Activated CD4-positive, alpha-beta T cell treated with anti-CD3 and anti-CD28 coated beads, Interleukin-2, Interleukin-6, amounts not matched to agents 100 ng/mL and 50 ng/mL, durations not matched to agents 16 hours and 8 hours (primary cell): ENCODE measurements around the gene CC2D2A.
"Not testable (repeated sequence)": the region's sequence is repeated elsewhere in the genome, so short reads cannot be mapped to it uniquely, and the experiment has no call there.

Source experiments
- DNase-seq: peaks from one replicate; pipeline ENCODE4 v3.0.0-alpha.2; 2020

CC2D2A gene

DNA sequence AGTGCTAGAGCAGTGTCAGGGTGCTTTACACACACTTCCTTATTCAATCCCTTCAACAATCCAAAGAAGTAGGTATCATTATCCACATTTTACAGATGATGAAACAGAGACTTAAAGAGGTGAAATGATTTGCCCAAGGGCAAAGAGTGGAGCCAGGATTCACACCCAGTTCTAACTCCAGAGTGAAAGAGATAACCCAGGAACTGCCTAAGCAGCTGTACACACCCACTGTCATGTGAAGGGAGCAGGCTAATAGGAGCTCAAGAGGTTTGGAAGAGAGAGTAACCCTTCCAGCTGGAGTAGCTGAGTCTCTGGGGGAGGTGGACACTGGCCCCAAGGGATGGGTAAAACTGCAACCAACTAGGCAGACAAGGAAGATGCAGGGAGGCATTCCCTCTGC is 92.9 kb downstream of the CC2D2A start:
- DNase-seq, result no peak

DNA sequence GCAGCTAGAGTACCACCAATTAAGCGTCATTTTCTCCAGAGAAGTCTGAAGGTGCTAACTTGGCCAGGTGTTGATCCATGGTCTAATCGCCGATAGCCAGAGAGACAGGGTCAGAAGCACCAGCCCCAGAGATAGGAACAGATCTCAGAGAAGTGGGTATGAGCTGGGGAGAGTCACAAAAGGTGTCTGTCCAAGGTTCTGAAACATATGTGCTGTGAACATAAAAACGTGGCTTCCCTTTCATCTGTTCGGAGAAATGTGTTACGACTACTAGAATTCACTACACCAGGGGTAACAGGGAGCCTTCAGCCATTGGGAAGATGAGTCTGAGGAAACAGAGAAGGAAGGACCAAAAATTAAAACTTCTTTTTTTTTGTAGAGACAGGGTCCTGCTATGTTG is 94.2 kb downstream of the CC2D2A start:
- DNase-seq, result no peak

DNA sequence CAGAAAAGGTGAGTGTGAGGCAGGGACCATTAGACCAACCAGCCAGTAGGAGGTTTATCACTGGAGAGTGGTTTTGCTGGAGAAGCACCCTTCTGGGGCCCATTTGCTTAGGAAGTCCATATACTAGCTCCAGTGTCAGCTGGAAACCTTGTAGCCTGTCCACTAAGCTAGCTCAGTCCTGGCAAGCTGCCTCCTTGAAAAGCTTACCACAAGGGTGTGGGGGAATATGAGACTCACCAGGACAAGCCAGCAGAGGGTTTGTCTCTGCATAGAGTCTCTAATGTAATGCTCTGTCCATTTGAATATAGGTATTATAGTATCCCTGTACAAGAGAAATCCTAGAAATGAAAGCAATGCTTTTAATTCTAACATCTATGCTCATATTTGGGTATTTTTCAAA is 99.1 kb downstream of the CC2D2A start:
- no peak for DNase-seq

DNA sequence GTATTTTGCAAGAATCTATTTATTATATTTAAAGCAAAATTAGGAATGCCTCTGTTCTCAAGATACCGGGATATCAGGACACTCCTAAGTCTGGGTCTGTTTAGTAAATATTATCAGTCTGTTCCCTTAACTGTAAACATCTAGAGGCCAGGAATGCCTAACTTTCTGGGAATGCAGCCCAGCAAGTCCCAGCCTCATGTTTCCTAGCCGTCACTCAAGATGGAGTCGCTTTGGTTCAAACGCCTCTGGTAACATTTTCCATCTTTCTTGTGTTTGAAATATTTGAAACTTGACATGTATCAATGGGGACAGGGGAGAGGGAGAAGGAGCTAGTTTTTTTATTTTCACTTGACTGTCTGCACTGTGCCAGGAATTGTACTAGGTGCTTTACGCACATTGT is 100.1 kb downstream of the CC2D2A start:
- DNase-seq, result no peak

DNA sequence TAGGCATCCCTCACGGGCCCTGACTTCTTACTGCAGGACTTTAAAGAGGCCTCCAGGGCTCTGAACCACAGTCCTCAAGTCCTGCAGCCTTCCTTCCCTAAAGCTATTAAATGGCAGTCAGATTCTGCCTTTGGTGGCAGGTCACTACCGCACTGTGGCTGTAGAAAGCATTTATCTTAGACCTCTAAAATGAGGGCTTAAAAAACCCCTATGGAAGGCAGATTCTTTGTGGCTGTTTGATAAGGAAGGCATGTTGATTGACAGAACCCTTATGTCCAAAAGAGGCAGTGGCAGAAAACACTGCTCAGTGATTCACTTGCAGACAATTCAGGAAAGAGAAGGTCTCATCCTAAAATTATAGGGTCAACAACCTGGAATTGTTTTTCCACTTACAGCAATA is 106.3 kb downstream of the CC2D2A start:
- no peak for DNase-seq

DNA sequence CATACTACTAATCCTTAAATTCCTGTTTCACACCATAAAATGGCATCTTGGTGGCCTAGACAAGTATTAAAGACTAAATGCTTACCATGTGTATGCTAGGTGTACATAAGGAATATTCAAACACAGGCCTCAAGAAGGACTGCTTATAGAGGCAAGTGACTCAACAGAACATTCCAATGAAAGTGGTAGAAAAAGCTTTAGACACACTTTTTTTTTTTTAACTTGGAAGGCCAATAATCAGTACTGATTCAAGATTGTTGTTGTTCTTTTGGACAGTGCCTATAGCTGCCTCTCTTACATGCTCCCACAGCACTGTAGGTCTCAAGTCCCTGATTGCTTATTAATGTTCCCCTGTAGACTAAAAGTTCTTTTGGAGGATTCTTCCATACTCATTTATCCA is 107.8 kb downstream of the CC2D2A start:
- no peak for DNase-seq

DNA sequence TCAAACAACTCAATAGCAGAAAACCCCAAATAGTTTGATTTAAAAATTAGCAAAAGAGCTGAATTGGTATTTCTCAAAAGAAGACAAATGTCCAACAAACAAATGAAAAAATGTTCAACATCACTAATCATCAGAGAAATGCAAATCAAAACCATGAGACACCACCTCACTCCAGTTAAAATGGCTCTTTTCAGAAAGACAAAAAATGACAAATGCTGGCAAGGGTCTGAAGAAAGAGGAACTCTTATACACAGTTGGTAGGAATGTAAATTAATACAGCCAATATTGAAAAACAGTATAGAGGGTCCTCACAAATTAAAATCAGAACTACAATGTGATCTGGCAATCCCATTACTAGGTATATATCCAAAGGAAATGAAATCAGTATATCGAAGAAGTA is 115.1 kb downstream of the CC2D2A start:
- no peak for DNase-seq

DNA sequence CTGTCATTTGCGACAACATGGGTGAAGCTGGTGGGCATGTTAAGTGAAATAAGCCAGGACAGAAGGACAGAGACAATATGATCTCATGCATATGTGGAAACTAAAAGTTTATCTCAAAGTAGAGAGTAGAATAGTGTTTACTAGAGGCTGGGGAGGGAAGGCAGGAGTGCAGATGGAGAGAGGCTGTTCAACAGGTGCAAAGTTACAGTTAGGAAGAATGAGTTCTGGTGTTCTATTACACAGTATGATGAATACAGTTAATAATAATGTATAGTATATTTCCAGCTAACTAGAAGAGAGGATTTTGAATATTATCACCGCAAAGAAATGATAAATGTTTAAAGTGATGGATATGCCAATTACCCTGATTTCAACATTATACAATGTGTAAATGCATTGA is 115.6 kb downstream of the CC2D2A start:
- DNase-seq, result no peak

DNA sequence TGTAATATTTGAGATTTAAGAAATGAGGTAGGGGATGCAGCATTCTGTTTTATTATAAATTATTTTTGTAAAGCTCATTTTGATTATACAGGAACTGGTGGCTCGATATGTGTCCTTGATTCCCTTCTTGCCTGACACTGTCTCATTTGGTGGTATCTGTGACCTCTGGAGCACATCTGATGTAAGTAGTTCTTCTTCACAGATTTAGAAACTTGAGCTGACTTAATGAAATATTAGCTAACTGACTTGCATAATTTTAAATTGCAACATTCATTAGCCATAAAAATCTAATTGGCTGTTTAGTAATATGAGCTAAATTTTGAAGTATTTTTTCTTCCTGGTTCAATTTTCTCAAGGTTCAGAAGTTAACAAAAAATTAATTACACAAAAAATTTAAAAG is 116.4 kb downstream of the CC2D2A start:
- DNase-seq, result no peak

DNA sequence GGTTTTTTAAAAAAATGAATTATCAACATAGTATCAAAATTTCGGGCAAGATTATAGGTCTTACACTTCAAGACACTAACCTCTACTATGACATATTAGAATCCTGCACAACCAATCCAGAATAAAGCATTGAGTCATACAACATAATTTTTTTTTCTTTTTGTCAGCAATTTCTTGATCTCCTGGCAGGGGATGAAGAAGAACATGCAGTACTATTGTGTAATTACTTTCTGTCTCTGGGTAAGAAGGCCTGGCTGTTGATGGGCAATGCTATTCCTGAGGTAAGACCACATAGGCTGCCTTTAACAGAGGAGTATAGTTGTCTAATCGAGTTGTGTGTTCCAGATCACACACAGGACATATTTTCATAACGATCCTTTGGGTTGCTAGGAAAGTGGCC is 118.0 kb downstream of the CC2D2A start:
- no peak for DNase-seq

DNA sequence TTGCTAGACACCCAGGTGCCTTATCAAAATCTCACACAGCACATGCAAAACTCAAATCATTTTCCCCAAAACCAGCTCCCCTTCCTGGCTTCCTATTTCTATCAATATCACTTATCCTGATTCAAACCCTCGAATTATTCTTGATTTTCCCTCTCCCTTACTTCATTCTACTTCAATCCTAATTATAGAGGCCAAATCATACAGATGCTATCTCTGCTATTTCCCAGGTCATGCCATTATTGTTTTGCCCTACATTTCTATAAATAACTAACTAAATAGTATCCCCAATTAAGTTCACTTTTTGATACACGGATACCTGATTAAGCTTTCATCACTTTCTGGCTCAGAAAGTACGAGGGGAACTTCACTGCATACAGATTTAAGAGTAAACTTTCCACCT is 123.1 kb downstream of the CC2D2A start:
- no peak for DNase-seq

DNA sequence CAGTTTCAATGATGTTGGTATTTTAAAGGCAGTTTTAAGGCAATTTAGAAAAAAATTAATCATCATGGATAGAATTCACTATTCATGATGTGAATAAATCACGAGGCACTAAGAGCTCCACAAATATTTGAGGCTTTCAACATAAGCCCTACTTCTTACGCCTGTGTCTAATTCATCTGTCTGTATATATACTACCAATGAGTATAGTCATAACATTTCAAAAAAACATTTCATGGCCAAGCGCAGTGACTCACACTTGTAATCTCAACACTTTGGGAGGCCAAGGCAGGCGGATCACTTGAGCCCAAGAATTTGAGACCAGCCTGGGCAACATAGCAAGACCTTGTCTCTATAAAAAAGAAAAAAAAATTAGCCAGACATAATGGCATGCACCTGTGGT is 129.0 kb downstream of the CC2D2A start:
- DNase-seq, result no peak

DNA sequence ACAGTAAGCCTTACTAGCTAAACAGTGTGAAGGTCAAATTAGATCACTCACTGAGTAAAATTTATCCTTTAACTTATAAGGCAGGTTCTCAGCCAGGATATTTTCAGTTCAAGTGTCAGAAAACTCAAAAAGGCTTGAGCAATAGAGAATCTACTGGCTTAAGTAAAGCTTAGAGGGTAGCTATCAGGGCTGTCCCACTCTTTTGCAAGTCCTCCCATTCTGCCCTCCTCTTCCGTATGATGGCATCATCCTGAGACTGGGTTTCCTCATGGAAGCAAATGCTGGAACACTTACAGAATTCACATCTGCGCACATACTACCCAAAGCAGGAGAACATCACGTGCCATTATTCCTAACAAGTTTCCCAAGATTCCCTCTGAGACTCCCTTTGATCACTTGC is 130.5 kb downstream of the CC2D2A start:
- no peak for DNase-seq

DNA sequence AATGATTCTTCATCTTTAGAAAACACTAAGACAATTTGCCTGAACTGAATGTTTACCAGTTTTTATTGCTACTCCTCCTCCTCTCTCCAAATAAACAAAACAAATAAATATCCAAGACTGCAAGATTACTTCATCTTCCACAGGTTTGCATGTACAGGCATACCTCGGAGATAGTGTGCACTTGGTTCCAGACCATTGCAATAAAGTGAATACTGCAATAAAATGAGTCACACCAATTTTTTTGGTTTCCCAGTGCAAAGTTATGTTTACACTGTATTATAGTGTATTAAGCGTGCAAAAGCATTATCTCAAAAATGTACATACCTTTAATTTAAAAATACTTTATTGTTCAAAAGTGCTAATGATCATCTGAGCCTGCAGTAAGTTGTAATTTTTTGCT is 132.2 kb downstream of the CC2D2A start:
- DNase-seq, result no peak

DNA sequence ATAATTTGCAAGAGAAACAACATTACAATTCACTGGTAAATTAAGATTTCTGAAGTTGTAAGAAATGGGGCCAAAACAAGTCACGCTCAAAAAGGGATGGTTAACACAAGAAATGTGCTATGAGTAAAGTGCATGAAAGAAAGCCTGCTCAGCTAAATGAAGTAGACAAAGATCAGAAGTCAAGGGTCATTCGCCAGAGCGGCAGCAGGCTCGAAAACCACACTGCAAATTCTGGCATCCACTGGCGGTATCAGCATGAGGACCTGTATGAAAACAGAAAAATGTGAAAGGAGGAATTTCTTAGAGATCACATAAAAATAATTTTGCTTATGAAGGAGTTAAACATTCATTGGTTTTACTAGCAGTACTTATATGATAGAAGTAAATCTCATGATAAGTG is 135.9 kb downstream of the CC2D2A start:
- DNase-seq, result no peak

DNA sequence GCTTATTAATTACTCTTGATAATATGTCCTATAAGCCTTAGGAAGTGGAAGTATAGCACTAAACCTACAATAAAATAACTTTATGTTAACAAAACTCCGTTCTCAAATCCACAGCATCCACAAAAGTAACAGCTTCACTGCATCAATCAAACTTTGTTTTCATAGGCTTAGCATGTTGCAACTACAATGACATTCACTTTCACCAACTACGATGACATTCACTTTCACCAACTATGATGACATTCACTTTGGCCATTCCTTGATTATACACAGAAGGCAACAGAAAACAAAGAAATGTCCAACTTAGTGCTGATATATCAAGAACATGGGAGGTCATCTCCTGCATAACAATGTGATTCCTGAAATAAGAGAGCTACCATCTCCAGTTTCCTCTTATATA is 141.2 kb downstream of the CC2D2A start:
- DNase-seq, result no peak

DNA sequence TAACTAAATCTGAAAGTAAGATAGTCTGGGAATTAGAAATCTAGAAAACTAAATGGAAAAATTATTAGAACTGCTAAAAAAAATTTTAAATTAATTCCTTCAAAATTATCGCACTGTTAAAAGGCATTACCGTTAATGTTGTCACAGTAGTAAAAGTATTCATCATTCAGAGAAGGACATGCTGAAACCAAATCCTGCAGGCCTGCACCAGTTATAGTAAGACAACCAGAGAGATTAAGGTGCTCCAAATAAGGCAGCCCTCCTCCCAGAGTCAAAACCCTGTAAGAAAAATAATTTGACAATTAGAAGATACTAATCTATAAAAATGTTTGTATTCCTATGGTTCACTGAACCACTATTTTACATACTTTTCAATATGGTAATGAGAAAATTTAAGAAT is 142.5 kb downstream of the CC2D2A start:
- no peak for DNase-seq

DNA sequence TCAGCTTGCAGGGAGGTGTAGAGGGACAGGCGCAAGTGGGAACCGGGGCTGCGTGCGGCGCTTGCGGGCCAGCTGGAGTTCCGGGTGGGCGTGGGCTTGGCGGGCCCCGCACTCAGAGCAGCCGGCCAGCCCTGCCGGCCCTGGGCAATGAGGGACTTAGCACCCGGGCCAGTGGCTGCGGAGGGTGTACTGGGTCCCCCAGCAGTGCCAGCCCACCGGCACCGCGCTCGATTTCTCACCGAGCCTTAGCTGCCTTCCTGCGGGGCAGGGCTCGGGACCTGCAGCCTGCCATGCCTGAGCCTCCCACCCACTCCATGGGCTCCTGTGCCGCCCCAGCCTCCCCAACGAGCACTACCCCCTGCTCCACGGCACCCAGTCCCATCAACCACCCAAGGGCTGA is 145.2 kb downstream of the CC2D2A start:
- not testable (repeated sequence) for DNase-seq

DNA sequence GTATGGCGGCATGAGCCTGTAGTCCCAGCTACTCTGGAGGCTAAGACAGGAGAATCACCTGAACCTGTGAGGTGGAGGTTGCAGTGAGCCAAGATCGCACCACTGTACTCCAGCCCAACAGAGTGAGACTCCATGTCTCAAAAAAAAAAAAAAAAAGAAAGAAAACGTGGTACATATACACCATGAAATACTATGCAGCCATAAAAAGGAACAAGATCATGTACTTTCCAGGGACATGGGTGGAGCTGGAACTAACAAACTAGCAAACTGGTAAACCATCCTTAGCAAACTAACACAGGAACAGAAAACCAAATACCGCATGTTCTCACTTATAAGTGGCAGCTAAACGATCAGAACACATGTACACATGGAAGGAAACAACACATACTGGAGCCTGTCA is 147.7 kb downstream of the CC2D2A start:
- DNase-seq, result not testable (repeated sequence)

DNA sequence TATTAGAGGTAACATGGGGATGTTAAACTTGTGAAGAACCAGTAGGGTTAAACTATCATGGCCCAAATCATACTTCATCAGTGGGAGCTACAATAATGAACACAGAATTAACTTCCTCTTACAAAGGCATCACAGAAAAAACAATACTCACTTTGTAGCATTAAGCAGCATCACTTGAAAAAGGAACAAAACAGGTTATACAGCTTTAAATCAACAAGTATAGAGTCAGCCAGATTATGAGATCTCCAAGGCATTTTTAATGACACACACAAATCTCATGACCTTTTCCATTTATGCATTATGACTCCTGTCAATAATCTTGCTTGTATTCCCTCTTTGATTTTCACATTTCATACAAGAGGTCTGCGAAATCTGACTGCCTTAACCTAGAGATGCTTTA is 167.1 kb downstream of the CC2D2A start:
- no peak for DNase-seq

DNA sequence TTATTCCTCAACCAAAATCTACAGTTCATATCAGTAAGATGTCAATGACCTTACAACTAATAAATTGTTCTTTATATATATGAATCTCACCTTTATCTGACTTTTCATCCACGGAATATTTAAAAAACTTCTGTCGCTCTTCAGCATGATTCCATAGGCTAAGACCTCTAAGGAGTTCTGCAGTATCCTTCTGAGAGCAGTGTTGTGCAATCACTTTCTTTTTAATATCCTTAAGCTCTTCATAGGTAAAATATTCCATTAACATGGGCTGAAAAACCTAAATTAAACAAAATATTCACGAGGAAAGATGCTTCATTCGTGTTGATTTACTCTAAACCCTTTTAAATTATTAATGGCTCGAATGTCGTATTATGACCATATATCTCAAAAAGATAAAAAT is 168.7 kb downstream of the CC2D2A start:
- DNase-seq, result no peak

DNA sequence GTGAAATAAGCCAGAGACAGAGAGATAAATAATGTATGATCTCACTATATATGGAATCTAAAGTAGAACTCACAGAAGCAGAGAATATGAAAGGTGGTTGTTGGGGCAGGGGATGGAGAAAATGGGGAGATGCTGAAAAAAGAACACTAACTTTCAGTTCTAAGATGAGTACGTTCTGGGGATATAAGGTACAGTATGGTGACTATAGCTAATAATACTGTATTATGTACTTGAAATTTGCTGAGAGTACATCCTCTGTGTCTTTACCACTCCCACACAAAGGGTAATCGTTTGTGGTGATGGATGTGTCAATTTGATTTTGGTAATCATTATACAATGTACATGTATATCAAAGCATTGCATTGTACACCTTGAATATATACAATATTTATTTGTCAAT is 178.9 kb downstream of the CC2D2A start:
- peak; percentile 7 for DNase-seq

DNA sequence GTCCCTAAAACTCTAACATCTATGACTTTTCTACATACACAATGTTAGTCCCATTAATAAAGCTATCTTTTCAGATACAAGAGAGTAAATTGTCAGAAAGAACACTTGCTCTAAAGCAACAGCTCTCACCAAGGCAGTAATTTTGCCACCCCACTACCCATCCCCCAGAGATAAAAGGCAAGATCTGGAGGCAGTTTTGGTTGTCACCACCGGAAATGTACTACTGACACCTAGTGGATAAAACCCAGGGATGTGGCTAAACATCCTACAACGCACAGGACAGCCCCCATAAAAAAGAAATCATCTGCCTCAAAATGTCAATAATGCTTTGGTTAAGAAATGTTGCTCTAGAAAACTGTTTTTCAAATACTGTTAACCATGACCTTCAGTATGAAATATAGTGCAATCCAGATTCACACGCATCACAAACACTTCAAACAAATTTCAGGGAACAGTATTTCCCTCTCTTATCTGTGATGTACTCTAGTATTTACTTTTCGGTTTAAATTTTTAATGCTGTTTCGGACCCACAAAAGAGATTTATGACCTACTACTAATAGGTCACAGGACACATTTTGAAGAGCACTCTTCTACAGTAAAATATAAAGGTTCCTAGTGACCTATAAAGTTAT is 180.3 kb downstream of the CC2D2A start:
- DNase-seq, result peak; percentile 84
